Nucleus accumbens (tissue), 56 donors: ENCODE measurements around the gene WHRN.

Experiments
- DNase-seq, 56 donors: peaks; one replicate each; lab custom pipeline; 2025; lab: John Stamatoyannopoulos, UW

The WHRN gene

DNA sequence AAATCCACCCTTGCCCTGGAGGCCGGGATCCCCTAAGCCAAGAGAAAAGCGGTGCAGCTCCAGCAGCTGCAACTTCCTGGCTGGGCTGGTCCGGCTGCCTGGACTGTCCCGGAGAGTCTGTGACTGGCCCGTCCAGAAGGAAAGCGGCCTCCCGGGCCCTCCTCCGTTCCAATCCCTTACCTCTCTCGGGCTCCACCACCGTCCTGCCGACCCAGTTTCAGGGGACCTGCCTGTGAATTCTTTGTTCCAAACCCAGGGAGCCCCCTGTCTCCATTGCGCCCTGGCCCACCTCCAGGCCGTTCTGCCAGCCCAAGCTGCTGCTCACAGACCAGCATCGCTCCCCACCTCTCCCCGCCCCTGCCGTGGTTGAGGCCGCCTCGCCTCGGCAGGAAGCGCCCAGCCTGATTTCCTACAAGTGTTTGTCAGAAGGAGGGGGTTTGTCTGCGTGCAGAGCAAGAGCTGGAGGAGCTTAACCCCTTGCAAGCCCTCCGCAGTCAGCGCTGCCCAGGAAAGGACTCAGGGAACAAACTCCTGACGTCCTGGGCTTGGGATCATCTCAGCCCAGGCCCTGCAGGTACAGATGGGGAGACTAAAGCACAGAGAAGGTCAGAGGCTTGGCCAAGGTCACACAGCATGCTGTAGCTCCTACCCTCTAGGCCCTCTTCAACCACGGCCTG lies 117.5 kb downstream of the WHRN start, which contains the start of gene AKNA:
Gene AKNA (minus strand): TSS at position 303 of the 677 bp plus-strand sequence. CDS start 6,649 bp downstream, outside the sequence.
- peak in 55 of 56 donors; percentile 30 to 87 (median 69) for DNase-seq

DNA sequence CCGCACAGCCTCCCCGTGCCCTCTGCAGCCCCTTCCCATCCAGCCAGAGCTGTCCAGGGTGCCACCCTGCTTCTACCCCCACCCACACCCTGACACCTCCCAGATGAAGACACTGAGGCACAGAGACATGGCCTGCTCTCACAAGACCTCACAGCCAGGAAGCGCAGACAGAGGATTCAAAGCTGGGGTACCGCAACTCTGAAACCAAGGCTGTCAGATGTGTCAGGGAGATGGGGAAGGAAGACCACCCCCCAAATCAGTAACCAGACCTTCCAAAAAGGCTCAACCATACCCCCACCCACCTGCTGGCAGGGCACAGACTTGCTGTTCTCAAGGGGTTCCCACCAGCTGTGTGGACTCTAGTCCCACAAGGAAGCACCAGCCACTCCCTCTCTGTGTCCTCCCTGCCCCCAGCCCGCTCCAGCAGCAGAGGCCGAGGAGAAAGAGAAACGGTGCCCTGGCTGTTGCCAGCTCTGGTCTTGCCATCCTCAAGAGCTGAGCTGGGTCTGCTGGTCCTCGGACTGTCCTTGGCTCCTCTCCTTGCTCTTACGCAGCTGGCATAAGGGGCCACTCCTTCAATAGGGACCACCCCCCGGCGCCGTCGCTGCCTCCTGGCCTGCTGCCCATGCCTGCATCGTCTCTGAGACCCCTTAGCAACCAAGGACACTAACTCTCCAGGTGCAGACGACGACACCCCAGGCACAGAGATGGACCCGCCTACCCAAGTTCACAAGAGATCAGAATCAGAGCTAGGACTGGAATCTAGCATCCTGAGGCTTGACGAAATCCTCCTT lies 118.2 kb downstream of the WHRN start:
- DNase-seq: peak in 44 of 56 donors; percentile 34 to 79 (median 58)

DNA sequence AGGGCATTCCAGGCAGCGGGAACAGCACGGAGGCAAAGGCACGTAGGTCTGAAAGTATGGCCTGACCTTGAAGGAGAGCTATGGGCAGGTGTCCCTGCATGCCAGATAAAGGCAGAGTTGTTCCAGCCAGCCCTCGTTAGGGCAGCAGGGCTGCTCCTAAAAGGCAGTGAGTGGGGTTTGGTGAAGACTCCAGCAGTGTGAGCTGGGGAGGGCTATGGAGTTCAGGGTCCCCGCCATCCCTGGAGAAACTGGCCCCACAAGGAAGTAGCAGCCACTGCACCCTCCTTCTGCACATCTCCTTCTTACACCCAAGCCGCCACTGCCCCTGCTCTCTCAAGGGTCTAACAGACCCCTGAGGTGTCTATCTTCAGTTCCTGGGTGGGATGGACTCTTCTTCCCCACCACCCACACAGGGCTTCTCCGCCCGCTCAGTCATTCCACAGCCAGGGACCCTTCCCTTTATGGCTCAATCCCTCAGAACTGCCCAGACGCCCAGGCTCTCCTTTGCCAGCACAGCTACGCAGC lies 118.8 kb downstream of the WHRN start:
- DNase-seq: peak in 3 of 56 donors; percentile 20 to 54 (median 45)

DNA sequence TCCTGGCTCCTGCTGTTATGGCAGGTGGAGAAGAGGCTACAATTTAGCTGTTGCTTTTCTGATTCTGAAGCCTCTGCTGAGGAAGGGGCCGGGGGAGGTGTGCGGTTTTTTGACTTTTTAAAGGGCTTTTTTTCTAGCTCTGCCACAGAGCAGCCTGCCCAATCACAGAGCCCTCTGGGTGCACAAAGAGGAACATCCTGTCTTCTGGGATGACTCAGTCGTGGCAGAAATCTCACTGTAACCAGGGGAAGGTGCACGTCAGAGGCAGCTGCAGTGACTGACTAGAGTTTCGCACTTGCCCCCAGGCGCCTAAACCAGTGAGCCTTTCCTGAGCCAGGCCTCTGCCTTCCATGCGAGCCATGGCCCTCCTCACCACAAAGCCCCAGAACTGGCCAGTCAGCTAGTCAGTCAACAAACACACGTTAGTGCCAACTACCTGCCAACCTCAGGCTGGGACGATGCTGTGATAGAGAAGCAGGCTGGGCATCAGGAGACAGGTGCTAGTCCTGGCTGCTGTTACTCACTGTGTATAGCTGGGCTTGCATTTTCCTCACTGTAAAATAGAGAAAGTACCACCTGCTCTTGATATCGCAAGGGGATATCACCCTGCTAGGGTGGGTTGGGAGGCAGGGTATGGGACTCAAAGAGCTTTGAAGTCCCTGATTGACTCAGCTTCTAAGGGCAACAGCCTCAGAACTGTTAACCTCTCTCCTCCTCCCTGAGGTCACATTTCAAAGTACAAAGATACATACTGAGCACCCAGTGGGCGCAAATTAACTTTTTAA lies 119.7 kb downstream of the WHRN start:
- DNase-seq: peak in 48 of 56 donors; percentile 18 to 85 (median 60)

DNA sequence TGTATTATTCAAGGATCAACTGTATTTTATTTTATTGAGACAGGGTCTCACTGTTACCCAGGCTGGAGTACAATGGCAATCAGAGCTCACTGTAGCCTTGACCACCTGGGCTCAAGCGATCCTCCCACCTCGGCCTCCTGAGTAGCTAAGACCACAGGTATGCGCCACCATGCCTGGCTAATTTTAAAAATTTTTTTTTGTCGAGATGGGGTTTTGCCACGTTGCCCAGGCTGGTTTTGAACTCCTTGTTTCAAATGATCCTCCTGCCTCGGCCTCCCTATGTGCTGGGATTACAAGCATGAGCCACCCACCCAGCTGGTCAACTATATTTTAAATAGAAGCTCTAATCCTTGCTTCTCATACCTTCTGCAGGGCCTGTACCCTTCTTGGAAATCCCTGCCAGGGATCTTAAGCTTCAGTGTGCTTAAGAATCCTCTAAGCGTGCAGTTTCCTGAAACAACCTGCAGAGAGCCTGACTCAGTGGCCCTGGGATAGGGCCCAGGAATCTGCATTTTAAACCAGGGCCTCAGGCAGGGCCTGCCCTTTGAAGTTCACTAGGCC lies 120.4 kb downstream of the WHRN start:
- DNase-seq: no peak

DNA sequence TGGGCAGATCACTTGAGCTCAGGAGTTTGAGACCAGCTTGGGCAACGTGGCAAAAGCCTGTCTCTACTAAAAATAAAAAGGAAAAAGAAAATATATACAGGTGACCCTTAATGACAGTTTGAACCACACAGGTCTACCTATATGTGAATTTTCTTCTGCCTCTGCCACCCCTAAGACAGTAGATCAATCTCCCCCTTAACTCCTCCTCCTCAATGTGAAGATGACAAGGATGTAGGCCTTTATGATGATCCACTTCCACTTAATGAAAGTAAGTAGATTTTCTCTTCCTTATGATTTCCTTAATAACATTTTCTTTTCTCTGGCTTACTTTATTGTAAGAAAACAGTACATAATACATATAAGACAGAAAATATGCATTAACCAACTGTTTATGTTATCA lies 120.9 kb downstream of the WHRN start:
- DNase-seq: no peak

DNA sequence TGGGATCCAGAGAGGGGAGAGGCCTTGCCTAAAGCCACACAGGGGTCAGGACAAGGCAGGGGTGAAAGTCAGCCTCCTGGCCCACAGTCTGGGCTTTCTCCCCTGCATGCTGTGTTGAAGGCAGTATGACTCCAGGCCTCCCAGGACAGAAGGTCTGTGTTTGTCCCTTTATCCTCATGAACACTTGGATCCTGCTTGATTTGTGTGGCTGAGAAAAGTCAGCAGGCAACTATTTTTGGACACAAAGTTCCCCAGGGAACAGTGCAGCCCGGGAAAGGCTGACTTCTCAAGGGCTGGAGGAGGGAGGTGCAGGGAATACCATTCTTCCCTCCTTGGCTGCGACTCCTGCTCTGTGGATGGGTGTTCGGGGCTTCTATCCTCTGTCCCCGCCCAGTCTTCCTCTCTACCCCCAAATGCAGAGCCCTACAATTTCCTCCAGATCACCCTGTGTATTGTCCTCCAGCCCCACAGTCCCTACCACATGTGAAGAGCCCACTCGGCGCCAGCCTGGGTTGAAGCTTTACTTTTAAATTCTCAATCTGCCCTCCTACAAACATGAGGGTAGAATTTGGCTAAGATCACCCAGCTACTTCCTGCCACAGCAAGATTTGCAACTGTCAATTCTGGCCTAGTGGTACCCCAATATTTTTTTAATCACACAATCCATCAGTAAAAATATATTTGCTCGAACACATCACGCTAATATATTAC lies 121.6 kb downstream of the WHRN start:
- DNase-seq: peak in 11 of 56 donors; percentile 19 to 70 (median 45)

DNA sequence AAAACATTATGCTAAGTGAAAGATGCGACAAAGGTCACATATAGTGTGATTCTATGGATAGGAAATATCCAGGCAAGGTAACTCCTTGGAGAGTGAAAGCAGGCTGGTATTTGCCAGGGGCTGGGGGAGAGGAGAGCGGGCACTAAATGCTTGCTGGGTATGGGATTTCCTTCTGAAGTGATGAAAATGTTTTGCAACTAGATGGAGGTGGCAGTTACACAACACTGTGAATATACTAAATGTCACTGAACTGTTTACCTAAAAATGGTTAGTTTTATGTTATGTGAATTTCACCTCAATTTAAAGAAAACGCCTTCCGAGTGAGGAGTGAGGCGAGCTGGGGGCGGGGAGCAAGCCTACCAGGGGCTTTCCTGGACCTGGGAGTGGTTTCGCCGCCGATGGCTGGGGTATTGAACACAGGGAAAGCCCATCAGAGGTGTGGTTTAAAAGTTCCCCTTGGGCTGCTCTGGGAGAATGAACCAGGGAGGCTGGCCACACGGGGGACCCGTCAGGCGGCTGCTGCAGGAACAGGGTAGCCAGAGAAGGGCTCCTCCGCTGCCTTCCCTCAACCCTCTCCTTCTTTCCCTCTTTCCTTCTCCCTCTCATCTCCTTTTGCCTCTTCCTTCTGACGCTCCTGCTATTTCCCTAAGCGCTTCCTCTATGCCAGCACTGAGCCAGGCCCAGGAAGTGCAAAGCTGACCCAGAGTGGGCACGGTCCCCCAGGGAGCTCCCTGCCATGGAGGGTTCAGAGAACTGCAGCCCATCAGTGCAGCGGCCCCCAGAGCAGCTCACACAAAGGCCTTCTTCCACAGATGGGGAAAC lies 122.4 kb downstream of the WHRN start:
- peak in 20 of 56 donors; percentile 12 to 70 (median 48) for DNase-seq

DNA sequence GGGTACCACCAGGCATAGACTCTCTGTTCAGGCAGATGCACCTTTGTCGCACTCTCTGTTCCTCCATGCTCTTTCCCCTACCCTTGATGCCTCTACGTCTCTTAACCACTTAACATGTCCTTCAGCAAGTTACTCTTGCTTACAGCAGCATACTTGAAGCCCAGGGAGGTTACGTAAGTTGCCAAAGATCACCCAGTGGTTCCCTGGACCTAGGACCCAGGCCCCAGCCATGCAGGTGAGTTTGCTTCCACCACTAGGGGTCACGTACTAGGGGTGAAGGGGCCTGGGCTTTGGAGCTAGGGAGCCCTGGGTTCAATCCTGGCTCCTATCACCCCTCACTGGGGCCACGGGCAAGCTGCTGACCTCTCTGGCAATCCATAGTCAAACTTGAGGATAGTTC lies 126.4 kb downstream of the WHRN start:
- DNase-seq: no peak

DNA sequence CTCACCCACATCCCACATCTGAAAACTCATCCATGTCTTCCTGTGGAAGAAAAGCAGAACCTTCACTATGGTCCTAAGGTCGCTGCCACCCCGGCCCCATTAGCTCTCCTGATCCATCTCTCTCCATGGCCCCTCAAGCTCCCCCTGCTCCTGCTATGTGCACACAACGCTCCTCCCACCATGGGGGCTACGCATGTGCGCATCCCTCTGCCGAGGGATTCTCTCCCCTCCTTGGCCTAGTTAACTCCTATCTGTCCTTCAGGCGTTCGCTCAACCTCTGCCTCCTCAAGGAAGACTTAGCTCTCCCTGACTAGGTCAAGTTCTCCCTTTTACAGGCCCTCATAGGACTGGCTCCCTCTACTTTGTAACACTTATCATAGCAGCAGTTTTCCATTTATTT lies 127.3 kb downstream of the WHRN start:
- DNase-seq: no peak

DNA sequence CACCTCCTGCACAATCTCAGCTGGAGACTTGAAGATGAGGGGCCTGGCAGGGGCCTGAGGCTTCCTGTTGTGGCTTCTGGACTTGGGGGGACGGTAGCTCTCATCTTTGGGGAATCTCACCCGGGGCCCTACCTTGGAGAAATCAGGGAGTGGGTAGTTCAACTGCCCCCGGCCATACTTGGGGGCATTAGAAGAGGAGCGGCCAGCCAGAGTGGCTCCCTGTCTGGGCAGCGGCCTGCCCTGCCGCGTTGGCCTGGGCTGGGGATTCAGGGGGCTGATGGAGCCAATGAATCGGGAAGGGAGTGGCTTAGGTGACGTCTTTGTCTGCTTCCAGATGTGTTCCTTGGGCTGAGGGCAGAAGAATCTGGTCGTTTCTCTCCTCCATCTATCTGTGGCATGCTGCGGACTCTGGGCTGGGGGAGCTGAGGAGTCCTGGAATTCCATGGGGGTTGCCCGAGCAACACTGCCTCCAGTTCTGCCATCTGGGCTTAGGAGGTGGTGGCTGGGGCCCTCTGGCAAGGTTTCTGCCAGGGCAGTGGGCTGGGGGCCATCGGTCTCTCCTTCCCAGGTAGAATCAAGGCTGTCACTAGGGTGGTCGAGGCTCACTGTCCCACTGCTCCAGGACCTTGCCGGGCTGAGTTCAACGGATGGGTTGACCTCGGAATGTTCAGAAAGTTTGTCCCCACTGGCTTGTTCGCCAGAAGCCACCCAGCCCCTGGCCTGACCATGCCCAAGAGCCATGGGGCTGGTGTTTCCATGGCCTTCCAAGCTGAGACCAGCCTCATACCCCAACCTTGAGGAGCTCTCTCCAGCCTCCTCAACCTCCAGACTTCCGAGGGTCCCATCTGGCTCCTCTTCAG lies 128.5 kb downstream of the WHRN start:
- DNase-seq: no peak

DNA sequence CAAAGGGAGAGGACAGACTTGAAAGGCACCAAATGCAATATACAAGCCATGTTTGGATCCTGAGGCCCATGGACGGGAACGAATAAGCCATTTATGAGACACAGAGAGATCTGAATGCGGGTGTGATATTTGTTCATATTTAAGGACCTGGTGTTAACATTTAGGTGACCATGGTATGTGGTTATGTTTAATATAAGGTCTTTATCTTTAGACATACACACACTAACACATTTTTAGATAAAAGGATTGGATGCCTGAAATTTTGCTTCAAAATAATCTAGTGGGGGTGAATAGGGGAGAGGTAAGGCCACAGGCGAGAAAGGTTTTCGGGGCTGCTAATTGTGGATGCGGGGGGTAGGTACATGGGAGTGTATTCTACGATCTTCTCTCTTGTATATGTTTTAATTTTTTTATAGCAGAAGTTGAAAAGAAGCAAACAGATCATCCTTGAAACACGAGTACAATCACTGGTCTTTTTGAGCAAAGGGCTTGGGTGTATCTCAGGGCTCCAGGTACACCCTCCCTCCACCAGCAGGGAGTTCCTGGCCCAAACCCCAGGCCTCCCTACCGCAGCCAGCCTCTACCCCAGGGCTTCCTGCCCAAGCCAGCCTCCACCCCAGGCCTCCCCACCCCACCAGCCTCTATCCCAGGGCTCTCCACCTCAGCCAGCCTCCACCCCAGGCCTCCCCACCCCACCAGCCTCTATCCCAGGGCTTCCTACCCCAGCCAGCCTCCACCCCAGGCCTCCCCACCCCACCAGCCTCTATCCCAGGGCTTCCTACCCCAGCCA lies 129.7 kb downstream of the WHRN start:
- DNase-seq: no peak

DNA sequence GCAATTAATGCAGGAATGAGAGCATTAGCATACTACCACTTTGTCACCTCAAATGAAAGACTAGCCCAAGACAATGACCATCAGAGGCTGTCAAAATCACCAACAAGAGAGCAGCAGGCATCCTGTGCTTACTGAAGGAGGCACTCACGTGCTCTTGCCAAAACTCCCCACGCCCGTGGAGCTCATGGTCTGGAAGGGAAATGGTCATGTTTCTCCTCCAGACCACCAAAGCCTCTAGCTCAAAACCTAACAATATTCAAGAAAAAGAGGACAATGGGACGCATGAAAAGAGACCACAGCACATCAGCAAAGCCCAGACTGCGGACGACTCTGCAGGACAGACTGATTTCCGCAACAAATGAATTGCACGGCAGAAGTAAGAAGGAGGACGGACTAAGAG lies 130.3 kb downstream of the WHRN start:
- DNase-seq: no peak

DNA sequence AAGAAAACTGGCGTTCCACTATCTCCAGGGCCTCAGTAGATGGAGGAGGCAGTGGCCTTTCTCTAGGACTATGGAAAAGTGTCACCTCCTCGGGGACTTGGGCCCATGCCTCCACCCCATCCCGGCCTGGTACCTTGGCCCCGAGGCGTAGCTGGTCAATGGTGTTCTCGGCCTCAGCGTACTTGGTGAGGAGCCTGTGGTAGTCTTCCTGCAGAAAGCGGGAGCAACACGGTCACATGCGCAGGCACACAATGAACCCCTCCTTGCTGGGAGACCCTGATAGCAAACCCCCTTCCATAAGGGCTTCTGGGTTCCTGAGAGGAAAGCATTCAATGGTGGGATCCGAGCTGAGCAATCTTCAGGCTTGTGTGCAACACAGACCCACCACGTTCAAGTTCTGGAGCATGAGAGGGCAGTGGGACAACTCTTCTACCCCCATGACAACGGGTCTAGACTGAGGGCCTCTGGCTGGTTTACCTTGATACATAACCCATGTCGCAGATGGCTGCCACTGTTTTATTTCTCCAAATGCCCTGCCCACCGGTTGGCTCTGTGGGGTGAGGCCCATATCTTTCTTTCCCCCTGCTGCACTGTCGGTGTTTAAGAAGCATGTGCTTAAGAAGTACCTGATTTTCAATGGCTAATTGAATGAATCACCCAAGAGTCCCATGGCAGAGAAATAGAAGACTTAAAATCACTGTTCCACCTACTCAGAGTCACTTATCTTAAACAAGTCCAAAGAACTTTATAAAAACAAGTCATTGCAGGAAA lies 131.1 kb downstream of the WHRN start:
- DNase-seq: no peak

DNA sequence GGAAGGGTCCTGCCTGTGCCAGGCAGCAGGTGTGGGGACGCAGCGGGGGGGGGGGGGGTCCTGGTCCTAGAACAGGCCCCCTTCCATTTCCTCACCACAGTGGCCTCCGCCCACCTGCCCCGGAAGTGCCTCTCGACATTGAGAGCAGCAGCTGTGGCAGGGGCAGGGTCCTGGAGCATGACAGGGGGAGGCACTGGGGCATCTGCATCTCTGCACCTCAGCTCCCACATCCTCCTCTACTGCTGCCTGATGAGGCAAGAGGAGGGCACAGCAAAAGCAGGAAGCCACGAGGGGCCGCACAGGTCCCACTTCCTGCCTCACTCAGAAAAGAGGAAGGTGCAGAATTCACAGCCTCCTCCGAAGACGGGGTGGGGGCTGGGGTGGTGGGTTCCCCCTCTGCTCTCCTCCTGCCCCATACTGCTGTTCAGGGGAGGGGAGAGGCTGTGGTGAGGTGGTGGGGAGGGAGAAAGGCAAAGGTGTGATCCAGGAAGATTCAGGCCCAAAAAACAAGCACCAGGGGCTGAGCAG lies 132.3 kb downstream of the WHRN start:
- DNase-seq: peak in 22 of 56 donors; percentile 10 to 56 (median 27)
